ENCODE measurements around the gene TRIOBP. TPM values are rescaled to one million over a fixed set of nuclear protein-coding genes. Genes with fewer than 3 reads are reported as not detected.
"Not testable (repeated sequence)": the region's sequence is repeated elsewhere in the genome, so short reads cannot be mapped to it uniquely, and the experiment has no call there.

The TRIOBP gene
- 90.4 and 92.5 TPM in 2 replicates for total RNA-seq (2014; rRNA removed; shearing (Covaris generic))

- H3K9me3 ChIP-seq (replicated peaks), result no peaks in the 10 kb centered on the region
- peak; percentile 89 to 99 for DNase-seq (ENCODE audit: low read depth in 1 of 2, low spot score in 2 of 2)
- H3K4me1 ChIP-seq (replicated peaks), result peaks cover 8% of the 10 kb centered on the region
- no peak within 1 kb of the TSS for H3K27ac ChIP-seq
- peaks cover 27% of the 10 kb centered on the region for H3K36me3 ChIP-seq
- H3K4me3 ChIP-seq, result no peak within 1 kb of the TSS
- no peaks in the 10 kb centered on the region for H3K27me3 ChIP-seq (replicated peaks)
Observed at GRCh38 chr22:37696657-37697537, at the start of gene TRIOBP. TSS of gene TRIOBP (plus strand) at chr22:37697048. CDS start at chr22:37701366, 4,318 bp downstream.

- H3K4me1 ChIP-seq (replicated peaks), result no peaks in the 10 kb centered on the region
- no peaks in the 10 kb centered on the region for H3K27me3 ChIP-seq (replicated peaks)
- no peak overlapping the region for H3K27ac ChIP-seq
- peaks cover 42% of the 10 kb centered on the region for H3K36me3 ChIP-seq
- DNase-seq (ENCODE audit: low read depth in 1 of 2, low spot score in 2 of 2), result no peak
- H3K4me3 ChIP-seq, result no peak overlapping the region
- H3K9me3 ChIP-seq (replicated peaks), result no peaks in the 10 kb centered on the region
Observed at GRCh38 chr22:37647317-37647716, 49.5 kb upstream of the TRIOBP start.

GRCh38 chr22:37647928-37648327 lies 48.9 kb upstream of the TRIOBP start:
- no peaks in the 10 kb centered on the region for H3K9me3 ChIP-seq (replicated peaks)
- peaks cover 38% of the 10 kb centered on the region for H3K36me3 ChIP-seq
- no peaks in the 10 kb centered on the region for H3K27me3 ChIP-seq (replicated peaks)
- no peak for DNase-seq (ENCODE audit: low read depth in 1 of 2, low spot score in 2 of 2)
- no peaks in the 10 kb centered on the region for H3K4me1 ChIP-seq (replicated peaks)
- no peak overlapping the region for H3K27ac ChIP-seq
- no peak overlapping the region for H3K4me3 ChIP-seq

GRCh38 chr22:37650463-37651136 lies 46.2 kb upstream of the TRIOBP start:
- Histone ChIP-seq H3K9me3 (replicated peaks) (no peaks in the 10 kb centered on the region), H3K4me3 (no peak overlapping the region), H3K27ac (no peak overlapping the region), H3K4me1 (replicated peaks) (no peaks in the 10 kb centered on the region), H3K36me3 (peaks cover 29% of the 10 kb centered on the region), H3K27me3 (replicated peaks) (no peaks in the 10 kb centered on the region)
- DNase-seq (ENCODE audit: low read depth in 1 of 2, low spot score in 2 of 2), result no peak

- Histone ChIP-seq H3K4me1 (replicated peaks) (peaks cover 13% of the 10 kb centered on the region), H3K36me3 (peaks cover 20% of the 10 kb centered on the region), H3K27ac (no peak overlapping the region), H3K27me3 (replicated peaks) (no peaks in the 10 kb centered on the region), H3K4me3 (no peak overlapping the region), H3K9me3 (replicated peaks) (no peaks in the 10 kb centered on the region)
- DNase-seq (ENCODE audit: low read depth in 1 of 2, low spot score in 2 of 2), result no peak
Observed at GRCh38 chr22:37654563-37655251, 42.1 kb upstream of the TRIOBP start.

GRCh38 chr22:37655252-37655563 lies 41.6 kb upstream of the TRIOBP start:
- Histone ChIP-seq H3K9me3 (replicated peaks) (no peaks in the 10 kb centered on the region), H3K27me3 (replicated peaks) (no peaks in the 10 kb centered on the region), H3K4me3 (no peak overlapping the region), H3K4me1 (replicated peaks) (peaks cover 18% of the 10 kb centered on the region), H3K27ac (no peak overlapping the region), H3K36me3 (peaks cover 15% of the 10 kb centered on the region)
- no peak for DNase-seq (ENCODE audit: low read depth in 1 of 2, low spot score in 2 of 2)

- Histone ChIP-seq H3K4me1 (replicated peaks) (peaks cover 32% of the 10 kb centered on the region), H3K36me3 (peaks cover 14% of the 10 kb centered on the region)
- not testable (repeated sequence) for DNase-seq (ENCODE audit: low read depth in 1 of 2, low spot score in 2 of 2); H3K9me3 ChIP-seq (replicated peaks); H3K27me3 ChIP-seq (replicated peaks); H3K4me3 ChIP-seq; H3K27ac ChIP-seq
Observed at GRCh38 chr22:37656583-37656982, 40.3 kb upstream of the TRIOBP start.

- H3K27ac ChIP-seq, result peak overlapping the region; percentile 6; the same call in 1 of the 2 replicates
- H3K9me3 ChIP-seq (replicated peaks), result no peaks in the 10 kb centered on the region
- no peak for DNase-seq (ENCODE audit: low read depth in 1 of 2, low spot score in 2 of 2)
- H3K36me3 ChIP-seq, result peaks cover 18% of the 10 kb centered on the region
- peaks cover 39% of the 10 kb centered on the region for H3K4me1 ChIP-seq (replicated peaks)
- no peaks in the 10 kb centered on the region for H3K27me3 ChIP-seq (replicated peaks)
- H3K4me3 ChIP-seq, result peak overlapping the region; percentile 93
Observed at GRCh38 chr22:37657590-37658132, 39.2 kb upstream of the TRIOBP start.

GRCh38 chr22:37658133-37659065 lies 38.4 kb upstream of the TRIOBP start, which contains the start of gene PDXP:
TSS of gene PDXP (plus strand) at chr22:37658723. CDS start at chr22:37658783, 60 bp downstream.
- H3K9me3 ChIP-seq (replicated peaks), result no peaks in the 10 kb centered on the region
- DNase-seq (ENCODE audit: low read depth in 1 of 2, low spot score in 2 of 2), result peak; percentile 99 to 100
- H3K27me3 ChIP-seq (replicated peaks), result no peaks in the 10 kb centered on the region
- H3K4me1 ChIP-seq (replicated peaks), result peaks cover 39% of the 10 kb centered on the region
- H3K36me3 ChIP-seq, result peaks cover 14% of the 10 kb centered on the region
- peak within 1 kb of the TSS; percentile 93 for H3K4me3 ChIP-seq
- peak within 1 kb of the TSS; percentile 6; the same call in 1 of the 2 replicates for H3K27ac ChIP-seq

- no peak overlapping the region for H3K27ac ChIP-seq
- DNase-seq (ENCODE audit: low read depth in 1 of 2, low spot score in 2 of 2), result no peak
- H3K4me1 ChIP-seq (replicated peaks), result peaks cover 39% of the 10 kb centered on the region
- H3K27me3 ChIP-seq (replicated peaks), result no peaks in the 10 kb centered on the region
- H3K36me3 ChIP-seq, result peaks cover 13% of the 10 kb centered on the region
- no peaks in the 10 kb centered on the region for H3K9me3 ChIP-seq (replicated peaks)
- H3K4me3 ChIP-seq, result peak overlapping the region; percentile 93
Observed at GRCh38 chr22:37659066-37659896, 37.6 kb upstream of the TRIOBP start.

GRCh38 chr22:37659897-37660708 lies 36.7 kb upstream of the TRIOBP start:
- Histone ChIP-seq H3K4me1 (replicated peaks) (peaks cover 39% of the 10 kb centered on the region), H3K9me3 (replicated peaks) (no peaks in the 10 kb centered on the region), H3K4me3 (peak overlapping the region; percentile 93), H3K36me3 (peaks cover 17% of the 10 kb centered on the region), H3K27me3 (replicated peaks) (no peaks in the 10 kb centered on the region), H3K27ac (no peak overlapping the region)
- no peak for DNase-seq (ENCODE audit: low read depth in 1 of 2, low spot score in 2 of 2)
